GM18868 (cell line): Measurements from ENCODE around the gene OXGR1.
A peak's percentile ranks its signal among the peaks of the same experiment; 100 is the strongest.
"Not testable (repeated sequence)": the region's sequence is repeated elsewhere in the genome, so short reads cannot be mapped to it uniquely, and the experiment has no call there.

ENCODE experiments used
- ATAC-seq: cut with Tn5 transposase; IDR thresholded peaks from one replicate; pipeline ENCODE4 v1.9.1; 2021; ENCODE audit warnings: mild to moderate bottlenecking, moderate library complexity; ENCODE audit not compliant: unreplicated experiment

Gene OXGR1

GRCh38 chr13:96994017-96994857 is at the start of gene OXGR1:
Gene OXGR1, minus strand, starts transcription at chr13:96994476. Its CDS starts 6,717 bp downstream, at chr13:96987759.
- ATAC-seq, result no peak

GRCh38 chr13:97043302-97043701 is 49.0 kb upstream of the OXGR1 start:
- no peak for ATAC-seq

DNA sequence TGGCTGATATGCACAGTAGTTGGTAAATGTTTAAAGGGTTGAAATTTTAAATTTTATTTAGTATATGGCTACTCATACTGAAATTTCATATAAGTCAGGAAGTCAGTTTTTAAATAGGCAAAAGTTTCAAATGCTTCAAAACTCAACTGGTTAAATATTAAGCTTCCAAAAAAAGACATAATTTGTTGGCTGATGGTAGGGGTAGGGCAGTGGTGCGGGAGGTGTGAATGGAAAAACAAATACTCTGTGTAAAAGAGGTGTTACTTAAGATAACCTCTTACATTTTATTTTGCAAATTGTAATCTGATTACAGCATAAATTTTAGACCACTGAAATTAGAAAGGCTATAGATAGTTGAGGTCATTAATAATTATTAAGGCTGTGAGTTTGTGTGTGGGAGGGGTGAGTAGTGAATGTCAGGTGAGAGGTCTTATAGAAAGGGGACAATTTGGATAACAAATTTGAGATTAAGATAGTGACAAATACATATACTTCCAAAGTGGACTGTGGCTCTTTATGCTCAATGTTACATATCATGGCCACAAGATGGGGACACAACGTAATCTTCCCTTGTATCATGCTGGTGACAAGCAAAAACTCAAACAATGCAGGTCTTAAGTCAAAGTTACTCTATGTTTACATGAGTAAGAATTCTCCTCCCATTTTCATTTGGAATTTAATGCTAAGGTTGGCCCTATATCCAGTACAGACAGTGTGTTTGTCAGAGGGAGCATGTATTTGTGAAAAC is 36.6 kb upstream of the OXGR1 start:
- no peak for ATAC-seq

DNA sequence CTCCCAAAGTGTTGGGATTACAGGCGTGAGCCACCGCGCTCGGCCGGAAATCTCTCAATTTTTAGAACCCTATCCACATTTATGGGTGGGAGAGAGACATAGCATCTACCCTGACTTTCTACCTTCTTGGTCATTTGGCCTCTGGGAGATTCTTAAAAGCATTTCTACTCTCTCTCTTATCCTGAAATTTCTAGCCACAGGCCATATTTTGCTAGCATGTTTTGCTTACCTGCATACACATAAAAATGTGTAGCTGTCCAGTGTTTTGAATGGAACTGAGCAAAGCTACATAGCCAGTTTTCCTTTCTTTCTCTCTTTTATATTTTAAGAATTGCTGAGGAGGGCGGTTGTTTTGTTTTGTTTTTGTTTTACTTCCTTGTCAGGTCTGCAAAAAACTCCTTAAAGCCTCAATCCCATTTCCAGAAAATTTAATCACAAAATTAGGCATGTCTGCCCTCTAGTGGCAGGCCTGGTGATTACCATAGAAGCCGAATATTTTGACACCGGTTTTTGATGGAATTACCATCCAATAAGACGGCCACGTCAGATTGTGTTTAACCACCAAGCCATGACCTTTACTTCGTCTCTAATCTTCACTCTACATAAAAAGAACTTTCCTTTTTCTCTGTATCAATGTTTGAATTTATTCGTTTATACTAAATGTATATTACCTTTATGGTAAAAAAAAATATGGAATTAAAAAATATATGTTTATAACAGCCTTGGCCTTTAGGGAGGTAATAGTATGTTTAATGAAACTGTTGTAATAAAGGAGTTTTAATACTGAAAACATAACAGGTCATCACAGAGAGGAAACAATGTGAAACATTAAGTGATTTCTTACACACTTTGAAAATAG is 34.4 kb upstream of the OXGR1 start:
- ATAC-seq, result peak; percentile 68

DNA sequence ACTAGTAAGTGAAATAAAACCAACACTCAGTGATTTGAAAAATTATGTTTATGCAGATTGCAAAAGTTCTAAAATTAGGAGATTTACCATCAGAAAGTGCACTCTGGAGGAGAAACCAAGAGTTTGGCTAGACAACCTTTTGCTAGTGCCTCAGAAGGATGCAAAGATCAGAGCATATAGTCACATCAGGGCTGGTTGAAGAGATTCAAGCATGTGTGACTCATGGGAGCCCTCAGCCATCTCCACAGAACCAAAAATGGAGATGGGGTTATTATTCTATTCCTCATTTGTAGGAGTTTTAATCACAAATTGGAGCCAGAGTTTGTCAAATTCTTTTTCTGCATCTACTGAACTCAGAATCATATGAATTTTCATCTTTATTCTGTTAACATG is 32.9 kb upstream of the OXGR1 start:
- no peak for ATAC-seq

- no peak for ATAC-seq
These were observed 32.4 kb upstream of the OXGR1 start for GRCh38 chr13:97026531-97027161.

DNA sequence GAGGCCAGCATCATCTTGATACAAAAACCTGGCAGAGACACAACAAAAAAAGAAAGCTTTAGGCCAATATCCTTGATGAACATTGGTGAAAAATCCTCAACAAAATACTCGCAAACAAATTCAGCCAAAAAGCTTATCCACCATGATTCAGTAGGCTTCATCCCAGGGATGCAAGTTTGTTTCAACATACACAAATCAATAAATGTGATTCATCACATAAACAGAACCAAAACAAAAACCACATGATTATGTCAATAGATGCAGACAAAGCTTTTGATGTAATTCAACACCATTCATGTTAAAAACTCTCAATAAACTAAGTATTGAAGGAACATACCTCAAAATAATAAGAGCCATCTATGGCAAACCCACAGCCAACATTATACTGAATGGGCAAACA is 29.5 kb upstream of the OXGR1 start:
- ATAC-seq, result not testable (repeated sequence)

DNA sequence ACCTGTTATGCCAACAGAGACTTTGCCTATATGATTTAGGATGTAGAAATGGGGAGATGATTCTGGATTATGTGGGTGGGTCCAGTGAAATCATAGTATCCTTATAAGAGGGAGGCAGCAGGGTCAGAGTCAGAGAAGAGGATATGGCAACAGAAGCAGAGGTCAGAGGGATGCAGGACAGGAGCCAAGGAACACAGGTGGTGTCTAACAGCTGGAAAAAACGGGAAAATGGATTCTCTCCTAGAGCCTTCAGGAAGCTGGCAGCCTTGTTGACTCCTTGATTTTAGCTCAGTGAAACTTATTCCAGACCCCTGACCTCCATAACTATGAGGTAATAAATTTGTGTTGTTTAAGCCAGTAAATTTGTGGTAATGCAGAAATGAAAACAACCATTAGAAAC is 28.8 kb upstream of the OXGR1 start:
- no peak for ATAC-seq

GRCh38 chr13:97021241-97021640 is 27.0 kb upstream of the OXGR1 start:
- no peak for ATAC-seq

- ATAC-seq, result no peak
These were observed 26.5 kb upstream of the OXGR1 start for GRCh38 chr13:97020689-97021240.

GRCh38 chr13:97020194-97020593 is 25.9 kb upstream of the OXGR1 start:
- no peak for ATAC-seq

DNA sequence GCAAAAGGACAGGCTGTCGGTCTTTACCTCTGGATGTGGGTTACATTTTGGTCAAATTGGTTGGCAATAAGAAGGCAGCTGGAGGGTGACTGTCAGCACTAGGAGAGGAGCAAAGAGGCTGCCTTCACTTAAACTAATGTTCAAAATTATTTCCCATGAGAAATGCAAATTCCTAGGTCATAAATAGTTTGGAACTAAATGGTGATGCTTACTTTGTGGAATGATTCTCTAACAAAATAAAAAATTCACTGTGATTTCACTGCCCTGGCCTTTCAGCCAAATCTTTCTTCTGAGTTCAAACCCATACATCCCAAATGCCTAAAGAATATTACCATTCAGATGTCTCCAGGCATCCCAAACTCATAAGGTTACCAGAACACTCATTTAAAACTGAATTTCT is 25.0 kb upstream of the OXGR1 start:
- no peak for ATAC-seq

- peak; percentile 94 for ATAC-seq
These were observed 23.9 kb upstream of the OXGR1 start for GRCh38 chr13:97018029-97018819.

DNA sequence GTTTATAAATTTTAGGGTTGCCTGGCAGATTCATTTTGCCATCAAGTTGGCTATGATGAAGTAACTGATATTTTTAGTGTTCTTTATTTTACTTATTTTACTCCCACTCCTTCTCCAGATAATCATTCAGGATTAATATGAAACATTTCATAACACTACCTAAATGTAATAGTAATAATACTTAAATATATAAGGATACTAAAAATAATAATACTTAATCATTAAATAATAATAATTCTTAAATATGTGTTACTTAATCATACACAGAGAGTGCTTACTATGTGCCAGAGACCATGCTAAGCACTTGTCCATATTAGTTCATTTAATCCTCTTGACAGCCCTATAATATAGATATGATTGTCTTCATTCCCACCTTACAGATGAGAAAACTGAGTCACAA is 23.0 kb upstream of the OXGR1 start:
- no peak for ATAC-seq

- ATAC-seq, result peak; percentile 59
These were observed 21.5 kb upstream of the OXGR1 start for GRCh38 chr13:97015661-97016350.

- ATAC-seq, result no peak
These were observed 18.2 kb upstream of the OXGR1 start for GRCh38 chr13:97012251-97013048.

GRCh38 chr13:97011446-97012131 is 17.3 kb upstream of the OXGR1 start:
- no peak for ATAC-seq

DNA sequence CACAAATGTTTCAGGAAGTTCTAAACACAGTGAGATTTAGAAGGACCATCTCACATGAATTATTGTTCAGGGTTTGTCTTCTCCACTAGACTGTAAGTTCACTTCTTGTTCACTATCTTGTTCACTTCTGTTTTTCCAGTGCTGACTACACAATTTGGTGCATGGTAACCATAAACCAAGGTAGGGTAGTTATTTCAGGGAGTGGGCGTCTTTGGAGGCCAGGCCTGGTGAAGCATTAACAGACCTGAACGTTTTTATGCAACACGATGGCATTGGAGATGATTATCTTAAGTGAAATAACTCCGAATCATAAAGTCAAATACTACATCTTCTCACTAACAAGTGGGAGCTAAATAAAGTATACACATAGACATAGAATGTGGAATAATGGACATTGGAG is 14.4 kb upstream of the OXGR1 start:
- ATAC-seq, result no peak
